ENCODE measurements around the gene DHX35. TPM values are rescaled to one million over a fixed set of nuclear protein-coding genes. Genes with fewer than 3 reads are reported as not detected.

The DHX35 gene
- total and polyA plus RNA-seq, 2 of the 8 experiments (the other 6 are each of a cell fraction or from before 2014, with no cell fraction given): 21.9 to 27.7 TPM

- Histone ChIP-seq H3K36me3 (ENCODE audit: control insufficient read depth in 2 of 4, insufficient read depth in 4 of 4, low read length in 3 of 4) (peaks cover 20 to 74% (median 49%) of the 10 kb centered on the region in 4 experiments), H3K79me1 (ENCODE audit: low read depth, low read length) (peaks cover 9% of the 10 kb centered on the region), H4K8ac (ENCODE audit: extremely low read depth, insufficient read depth, low read length) (no peak overlapping the region), H4K5ac (ENCODE audit: insufficient read length, low read depth, low read length) (no peak overlapping the region), H3K4me1 (replicated peaks in 1 of 4; ENCODE audit: control insufficient read depth in 3 of 4, insufficient read depth in 4 of 4, low read length in 3 of 4) (0 out of 7 replicates have a peak, but pooled peaks cover 0 to 3% (median 0%) of the 10 kb centered on the region in 4 experiments), H2BK12ac (ENCODE audit: low read depth, low read length) (no peak overlapping the region), H3K27me3 (replicated peaks in 1 of 4; ENCODE audit: control insufficient read depth in 3 of 4, extremely low read depth in 1 of 4, insufficient read depth in 3 of 4, low read length in 3 of 4) (no peaks in the 10 kb centered on the region), H3K9me3 (ENCODE audit: insufficient read depth in 2 of 2, low read depth in 1 of 2, low read length in 1 of 2) (no peaks in the 10 kb centered on the region), H3K23ac (ENCODE audit: insufficient read length) (no peak overlapping the region), H3K9ac (replicated peaks in 1 of 4; ENCODE audit: extremely low read depth in 1 of 4, low read depth in 3 of 4, low read length in 3 of 4) (no peak overlapping the region; a peak in 1 of 7 replicates), H3K27ac (ENCODE audit: low read depth, low read length) (no peak overlapping the region), H3K79me2 (ENCODE audit: control insufficient read depth in 1 of 2, insufficient read depth in 2 of 2, low read length in 2 of 2) (peaks cover 0 to 23% of the 10 kb centered on the region in 2 experiments; a peak in 2 of 4 replicates), H3K4ac (replicated peaks; ENCODE audit: insufficient read length, low read depth, low read length) (no peak overlapping the region), H4K20me1 (replicated peaks in 1 of 2; ENCODE audit: control insufficient read depth in 1 of 2, insufficient read depth in 2 of 2, low read length in 2 of 2) (peaks cover 9 to 11% of the 10 kb centered on the region in 2 experiments), H4K91ac (replicated peaks; ENCODE audit: insufficient read length, low read length) (no peak overlapping the region), H2AK5ac (ENCODE audit: low read depth, low read length) (no peak overlapping the region), H3K4me2 (ENCODE audit: insufficient read depth in 1 of 2, low read depth in 2 of 2, low read length in 2 of 2) (no peak overlapping the region), H3K18ac (ENCODE audit: extremely low read depth, low read length) (no peak overlapping the region), H3K56ac (replicated peaks; ENCODE audit: insufficient read length, low read depth, low read length) (no peak overlapping the region), H2AFZ (ENCODE audit: low read length) (no peak overlapping the region), H2BK15ac (ENCODE audit: low read length) (no peak overlapping the region), H3K14ac (ENCODE audit: insufficient read length) (no peak overlapping the region), H2BK120ac (replicated peaks; ENCODE audit: low read depth, low read length) (no peak overlapping the region), H3K23me2 (ENCODE audit: low read depth, low read length) (no peaks in the 10 kb centered on the region), H2BK5ac (ENCODE audit: low read depth, low read length) (no peak overlapping the region), H3K4me3 (ENCODE audit: extremely low read depth in 1 of 4, insufficient read depth in 2 of 4, low read depth in 3 of 4, low read length in 4 of 4) (no peak overlapping the region), H2BK20ac (ENCODE audit: low read length) (no peak overlapping the region)
- CTCF ChIA-PET (ENCODE audit: partially characterized antibody): no interaction called here
- TF ChIP-seq TCF12 (IDR thresholded peaks at IDR 0.05; ENCODE audit: low read depth, low read length): no peak
- TF ChIP-seq RXRA (IDR thresholded peaks at IDR 0.05; ENCODE audit: insufficient read depth, low read depth, low read length): no peak
- TF ChIP-seq EP300 (IDR thresholded peaks at IDR 0.05; ENCODE audit: borderline replicate concordance in 1 of 2, low read depth in 2 of 2, low read length in 2 of 2): no peak
- TF ChIP-seq BRCA1 (IDR thresholded peaks at IDR 0.05; ENCODE audit: low read depth, low read length): no peak
- TF ChIP-seq RAD21 (IDR thresholded peaks at IDR 0.05 in 1 of 2, conservative IDR thresholded peaks at IDR 0.05 in 1 of 2; ENCODE audit: low read depth in 2 of 2, low read length in 2 of 2): no peak
- TF ChIP-seq JUND (IDR thresholded peaks at IDR 0.05; ENCODE audit: low read length): no peak
- FAIRE-seq (no peak), DNase-seq (ENCODE audit: low read depth in 1 of 2, low spot score in 2 of 2) (no peak)
- WGBS, 2 experiments (ENCODE audit: extremely low coverage in 1 of 2, insufficient coverage in 1 of 2, insufficient read length in 1 of 2, insufficient replicate concordance in 2 of 2, low coverage in 1 of 2, low lambda C conversion rate in 2 of 2, missing lambda C conversion rate in 1 of 2): 94% methylated on average over 3 of the region's 3 CpGs; no CpG with 5 or more reads in 1 of the 2 experiments
- POLR2A ChIA-PET (ENCODE audit: partially characterized antibody): interaction anchor here (1.2 kb wide), 1 partner anchor 17 kb away, joined by 5 read pairs; the partner anchor contains the start of gene DHX35
Measured at GRCh38 chr20:38945012-38945411, 17.1 kb upstream of the DHX35 start.
